ENCODE data around the gene DNAJC12.

Gene DNAJC12

DNA sequence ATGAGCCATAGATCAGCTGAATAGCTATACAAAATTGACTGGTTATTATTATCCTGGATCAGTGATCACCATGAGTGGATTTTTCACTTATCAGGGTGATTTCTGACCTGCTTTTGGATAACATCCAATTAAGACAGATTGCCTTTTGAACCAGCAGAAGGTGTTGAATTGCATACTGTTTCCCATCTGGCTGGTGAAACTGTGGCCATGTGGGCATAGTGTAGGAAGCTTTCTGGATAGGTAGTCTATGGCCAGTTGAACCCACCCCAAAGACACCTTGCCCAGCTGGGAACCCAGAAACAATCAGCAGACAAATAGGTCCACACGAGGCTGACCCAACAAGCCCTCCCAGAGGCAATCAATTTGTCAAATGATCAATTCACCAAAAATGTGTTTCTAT, 29.3 kb downstream of the DNAJC12 start:
- TF ChIP-seq ZNF565 (CRISPR knock-in tag; conservative IDR thresholded peaks at IDR 0.05; ENCODE audit: low read depth) (no peak), ZFP30 (CRISPR knock-in tag; IDR thresholded peaks at IDR 0.05) (no peak), SNAI2 (CRISPR knock-in tag; IDR thresholded peaks at IDR 0.05) (no peak), ARNTL (CRISPR knock-in tag; IDR thresholded peaks at IDR 0.05; ENCODE audit: borderline replicate concordance, low read depth) (no peak), ZNF8 (CRISPR knock-in tag; IDR thresholded peaks at IDR 0.05) (no peak), RARB (CRISPR knock-in tag; IDR thresholded peaks at IDR 0.05) (no peak), PPARA (CRISPR knock-in tag; IDR thresholded peaks at IDR 0.05; ENCODE audit: borderline replicate concordance) (no peak), OSR1 (CRISPR knock-in tag; IDR thresholded peaks at IDR 0.05) (no peak), BACH2 (CRISPR knock-in tag; IDR thresholded peaks at IDR 0.05; ENCODE audit: borderline replicate concordance) (no peak), ZNF70 (CRISPR knock-in tag; IDR thresholded peaks at IDR 0.05) (no peak), ZFP3 (CRISPR knock-in tag; IDR thresholded peaks at IDR 0.05) (no peak), TCF4 (CRISPR knock-in tag; IDR thresholded peaks at IDR 0.05; ENCODE audit: borderline replicate concordance) (no peak), CSDC2 (CRISPR knock-in tag; IDR thresholded peaks at IDR 0.05) (no peak), ESRRG (CRISPR knock-in tag; IDR thresholded peaks at IDR 0.05) (no peak)
- TF ChIP-seq, protein P1, sequence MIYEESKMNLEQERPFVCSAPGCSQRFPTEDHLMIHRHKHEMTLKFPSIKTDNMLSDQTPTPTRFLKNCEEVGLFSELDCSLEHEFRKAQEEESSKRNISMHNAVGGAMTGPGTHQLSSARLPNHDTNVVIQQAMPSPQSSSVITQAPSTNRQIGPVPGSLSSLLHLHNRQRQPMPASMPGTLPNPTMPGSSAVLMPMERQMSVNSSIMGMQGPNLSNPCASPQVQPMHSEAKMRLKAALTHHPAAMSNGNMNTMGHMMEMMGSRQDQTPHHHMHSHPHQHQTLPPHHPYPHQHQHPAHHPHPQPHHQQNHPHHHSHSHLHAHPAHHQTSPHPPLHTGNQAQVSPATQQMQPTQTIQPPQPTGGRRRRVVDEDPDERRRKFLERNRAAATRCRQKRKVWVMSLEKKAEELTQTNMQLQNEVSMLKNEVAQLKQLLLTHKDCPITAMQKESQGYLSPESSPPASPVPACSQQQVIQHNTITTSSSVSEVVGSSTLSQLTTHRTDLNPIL (CRISPR knock-in tag; IDR thresholded peaks at IDR 0.05; ENCODE audit: low read depth): no peak
- TF ChIP-seq, protein P2, sequence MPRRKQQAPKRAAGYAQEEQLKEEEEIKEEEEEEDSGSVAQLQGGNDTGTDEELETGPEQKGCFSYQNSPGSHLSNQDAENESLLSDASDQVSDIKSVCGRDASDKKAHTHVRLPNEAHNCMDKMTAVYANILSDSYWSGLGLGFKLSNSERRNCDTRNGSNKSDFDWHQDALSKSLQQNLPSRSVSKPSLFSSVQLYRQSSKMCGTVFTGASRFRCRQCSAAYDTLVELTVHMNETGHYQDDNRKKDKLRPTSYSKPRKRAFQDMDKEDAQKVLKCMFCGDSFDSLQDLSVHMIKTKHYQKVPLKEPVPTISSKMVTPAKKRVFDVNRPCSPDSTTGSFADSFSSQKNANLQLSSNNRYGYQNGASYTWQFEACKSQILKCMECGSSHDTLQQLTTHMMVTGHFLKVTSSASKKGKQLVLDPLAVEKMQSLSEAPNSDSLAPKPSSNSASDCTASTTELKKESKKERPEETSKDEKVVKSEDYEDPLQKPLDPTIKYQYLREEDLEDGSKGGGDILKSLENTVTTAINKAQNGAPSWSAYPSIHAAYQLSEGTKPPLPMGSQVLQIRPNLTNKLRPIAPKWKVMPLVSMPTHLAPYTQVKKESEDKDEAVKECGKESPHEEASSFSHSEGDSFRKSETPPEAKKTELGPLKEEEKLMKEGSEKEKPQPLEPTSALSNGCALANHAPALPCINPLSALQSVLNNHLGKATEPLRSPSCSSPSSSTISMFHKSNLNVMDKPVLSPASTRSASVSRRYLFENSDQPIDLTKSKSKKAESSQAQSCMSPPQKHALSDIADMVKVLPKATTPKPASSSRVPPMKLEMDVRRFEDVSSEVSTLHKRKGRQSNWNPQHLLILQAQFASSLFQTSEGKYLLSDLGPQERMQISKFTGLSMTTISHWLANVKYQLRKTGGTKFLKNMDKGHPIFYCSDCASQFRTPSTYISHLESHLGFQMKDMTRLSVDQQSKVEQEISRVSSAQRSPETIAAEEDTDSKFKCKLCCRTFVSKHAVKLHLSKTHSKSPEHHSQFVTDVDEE (CRISPR knock-in tag; IDR thresholded peaks at IDR 0.05): no peak
- TF ChIP-seq, protein P3, sequence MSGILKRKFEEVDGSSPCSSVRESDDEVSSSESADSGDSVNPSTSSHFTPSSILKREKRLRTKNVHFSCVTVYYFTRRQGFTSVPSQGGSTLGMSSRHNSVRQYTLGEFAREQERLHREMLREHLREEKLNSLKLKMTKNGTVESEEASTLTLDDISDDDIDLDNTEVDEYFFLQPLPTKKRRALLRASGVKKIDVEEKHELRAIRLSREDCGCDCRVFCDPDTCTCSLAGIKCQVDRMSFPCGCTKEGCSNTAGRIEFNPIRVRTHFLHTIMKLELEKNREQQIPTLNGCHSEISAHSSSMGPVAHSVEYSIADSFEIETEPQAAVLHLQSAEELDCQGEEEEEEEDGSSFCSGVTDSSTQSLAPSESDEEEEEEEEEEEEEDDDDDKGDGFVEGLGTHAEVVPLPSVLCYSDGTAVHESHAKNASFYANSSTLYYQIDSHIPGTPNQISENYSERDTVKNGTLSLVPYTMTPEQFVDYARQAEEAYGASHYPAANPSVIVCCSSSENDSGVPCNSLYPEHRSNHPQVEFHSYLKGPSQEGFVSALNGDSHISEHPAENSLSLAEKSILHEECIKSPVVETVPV (CRISPR knock-in tag; IDR thresholded peaks at IDR 0.05): no peak
- TF ChIP-seq, protein P4, sequence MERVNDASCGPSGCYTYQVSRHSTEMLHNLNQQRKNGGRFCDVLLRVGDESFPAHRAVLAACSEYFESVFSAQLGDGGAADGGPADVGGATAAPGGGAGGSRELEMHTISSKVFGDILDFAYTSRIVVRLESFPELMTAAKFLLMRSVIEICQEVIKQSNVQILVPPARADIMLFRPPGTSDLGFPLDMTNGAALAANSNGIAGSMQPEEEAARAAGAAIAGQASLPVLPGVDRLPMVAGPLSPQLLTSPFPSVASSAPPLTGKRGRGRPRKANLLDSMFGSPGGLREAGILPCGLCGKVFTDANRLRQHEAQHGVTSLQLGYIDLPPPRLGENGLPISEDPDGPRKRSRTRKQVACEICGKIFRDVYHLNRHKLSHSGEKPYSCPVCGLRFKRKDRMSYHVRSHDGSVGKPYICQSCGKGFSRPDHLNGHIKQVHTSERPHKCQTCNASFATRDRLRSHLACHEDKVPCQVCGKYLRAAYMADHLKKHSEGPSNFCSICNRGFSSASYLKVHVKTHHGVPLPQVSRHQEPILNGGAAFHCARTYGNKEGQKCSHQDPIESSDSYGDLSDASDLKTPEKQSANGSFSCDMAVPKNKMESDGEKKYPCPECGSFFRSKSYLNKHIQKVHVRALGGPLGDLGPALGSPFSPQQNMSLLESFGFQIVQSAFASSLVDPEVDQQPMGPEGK (CRISPR knock-in tag; IDR thresholded peaks at IDR 0.05; ENCODE audit: borderline replicate concordance): no peak
- ATAC-seq: no peak

DNA sequence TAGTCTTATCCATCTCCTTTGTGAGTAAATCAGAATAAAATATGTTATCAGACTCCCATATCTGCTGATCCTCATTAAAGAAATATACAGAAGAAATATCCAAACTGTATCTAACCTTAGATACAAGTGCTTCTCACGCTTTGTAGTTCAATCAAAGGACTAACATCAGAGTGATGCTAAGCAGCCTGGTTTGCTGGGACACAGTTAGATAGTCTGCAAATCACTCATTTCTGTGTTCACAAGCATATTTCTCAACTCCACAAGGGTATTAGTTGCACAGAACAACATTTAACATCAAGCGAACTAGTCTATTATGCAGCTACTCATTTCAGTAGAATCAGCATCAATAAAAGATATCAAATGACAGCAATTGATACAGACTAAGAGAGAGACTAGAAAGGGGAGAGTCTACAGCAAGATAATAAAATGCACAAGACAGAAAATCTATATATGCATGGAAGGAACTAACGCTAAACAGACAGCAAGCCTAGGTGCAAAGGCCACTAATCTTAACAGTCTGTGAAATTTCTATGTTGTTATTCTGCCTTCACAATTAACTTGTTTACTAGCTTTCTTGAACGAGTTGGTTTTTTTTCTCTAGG, 30.0 kb downstream of the DNAJC12 start:
- TF ChIP-seq ESRRG (CRISPR knock-in tag; IDR thresholded peaks at IDR 0.05): no peak
- no peak for TF ChIP-seq RARB (CRISPR knock-in tag; IDR thresholded peaks at IDR 0.05)
- no peak for TF ChIP-seq SNAI2 (CRISPR knock-in tag; IDR thresholded peaks at IDR 0.05)
- TF ChIP-seq ZFP3 (CRISPR knock-in tag; IDR thresholded peaks at IDR 0.05): no peak
- TF ChIP-seq GLIS3 (CRISPR knock-in tag; IDR thresholded peaks at IDR 0.05): no peak
- TF ChIP-seq, protein P5, sequence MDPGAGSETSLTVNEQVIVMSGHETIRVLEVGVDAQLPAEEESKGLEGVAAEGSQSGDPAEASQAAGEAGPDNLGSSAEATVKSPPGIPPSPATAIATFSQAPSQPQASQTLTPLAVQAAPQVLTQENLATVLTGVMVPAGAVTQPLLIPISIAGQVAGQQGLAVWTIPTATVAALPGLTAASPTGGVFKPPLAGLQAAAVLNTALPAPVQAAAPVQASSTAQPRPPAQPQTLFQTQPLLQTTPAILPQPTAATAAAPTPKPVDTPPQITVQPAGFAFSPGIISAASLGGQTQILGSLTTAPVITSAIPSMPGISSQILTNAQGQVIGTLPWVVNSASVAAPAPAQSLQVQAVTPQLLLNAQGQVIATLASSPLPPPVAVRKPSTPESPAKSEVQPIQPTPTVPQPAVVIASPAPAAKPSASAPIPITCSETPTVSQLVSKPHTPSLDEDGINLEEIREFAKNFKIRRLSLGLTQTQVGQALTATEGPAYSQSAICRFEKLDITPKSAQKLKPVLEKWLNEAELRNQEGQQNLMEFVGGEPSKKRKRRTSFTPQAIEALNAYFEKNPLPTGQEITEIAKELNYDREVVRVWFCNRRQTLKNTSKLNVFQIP (CRISPR knock-in tag; IDR thresholded peaks at IDR 0.05; ENCODE audit: borderline replicate concordance, low read depth): no peak
- TF ChIP-seq, protein P3 (CRISPR knock-in tag; IDR thresholded peaks at IDR 0.05): no peak
- TF ChIP-seq, protein P1 (CRISPR knock-in tag; IDR thresholded peaks at IDR 0.05; ENCODE audit: low read depth): no peak
- TF ChIP-seq, protein P2 (CRISPR knock-in tag; IDR thresholded peaks at IDR 0.05): no peak
- TF ChIP-seq ZNF70 (CRISPR knock-in tag; IDR thresholded peaks at IDR 0.05): no peak
- TF ChIP-seq TOX (CRISPR knock-in tag; IDR thresholded peaks at IDR 0.05; ENCODE audit: borderline replicate concordance): no peak
- no peak for TF ChIP-seq ZNF8 (CRISPR knock-in tag; IDR thresholded peaks at IDR 0.05)
- no peak for TF ChIP-seq BACH2 (CRISPR knock-in tag; IDR thresholded peaks at IDR 0.05; ENCODE audit: borderline replicate concordance)
- TF ChIP-seq ZNF565 (CRISPR knock-in tag; conservative IDR thresholded peaks at IDR 0.05; ENCODE audit: low read depth): no peak
- no peak for TF ChIP-seq CSDC2 (CRISPR knock-in tag; IDR thresholded peaks at IDR 0.05)
- TF ChIP-seq TCF4 (CRISPR knock-in tag; IDR thresholded peaks at IDR 0.05; ENCODE audit: borderline replicate concordance): no peak
- ATAC-seq: no peak

All from SK-N-SH treated with all-trans-retinoic acid at 6 μM for 48 hours (cell line).